ENCODE measurements around the gene HUWE1.

DNA sequence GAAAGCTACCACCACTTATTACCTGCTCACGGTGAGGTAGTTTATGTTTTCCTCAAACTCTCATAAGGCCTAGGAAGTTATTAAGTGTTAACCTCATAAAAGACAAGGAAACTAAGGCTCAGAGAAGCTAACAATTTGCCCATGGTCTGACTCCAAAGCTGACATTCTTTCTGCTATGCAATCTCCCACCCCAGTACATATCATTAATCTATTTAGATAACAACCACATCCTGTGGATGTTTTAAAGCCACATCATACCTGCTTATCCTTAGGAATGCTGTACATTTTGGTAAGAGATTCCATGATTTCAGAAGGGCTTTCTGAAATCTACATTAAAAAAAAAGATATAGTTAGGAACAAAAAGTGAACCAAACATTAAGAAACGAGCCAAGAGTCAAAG lies 55.4 kb downstream of the HUWE1 start:
- TF ChIP-seq, protein P1, sequence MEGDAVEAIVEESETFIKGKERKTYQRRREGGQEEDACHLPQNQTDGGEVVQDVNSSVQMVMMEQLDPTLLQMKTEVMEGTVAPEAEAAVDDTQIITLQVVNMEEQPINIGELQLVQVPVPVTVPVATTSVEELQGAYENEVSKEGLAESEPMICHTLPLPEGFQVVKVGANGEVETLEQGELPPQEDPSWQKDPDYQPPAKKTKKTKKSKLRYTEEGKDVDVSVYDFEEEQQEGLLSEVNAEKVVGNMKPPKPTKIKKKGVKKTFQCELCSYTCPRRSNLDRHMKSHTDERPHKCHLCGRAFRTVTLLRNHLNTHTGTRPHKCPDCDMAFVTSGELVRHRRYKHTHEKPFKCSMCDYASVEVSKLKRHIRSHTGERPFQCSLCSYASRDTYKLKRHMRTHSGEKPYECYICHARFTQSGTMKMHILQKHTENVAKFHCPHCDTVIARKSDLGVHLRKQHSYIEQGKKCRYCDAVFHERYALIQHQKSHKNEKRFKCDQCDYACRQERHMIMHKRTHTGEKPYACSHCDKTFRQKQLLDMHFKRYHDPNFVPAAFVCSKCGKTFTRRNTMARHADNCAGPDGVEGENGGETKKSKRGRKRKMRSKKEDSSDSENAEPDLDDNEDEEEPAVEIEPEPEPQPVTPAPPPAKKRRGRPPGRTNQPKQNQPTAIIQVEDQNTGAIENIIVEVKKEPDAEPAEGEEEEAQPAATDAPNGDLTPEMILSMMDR (conservative IDR thresholded peaks at IDR 0.05; ENCODE audit: low read depth, low read length) = no peak
- no peak for TF ChIP-seq EZH2 (IDR thresholded peaks at IDR 0.05; ENCODE audit: borderline replicate concordance, low read depth, low read length, poor library complexity, severe bottlenecking)

All from A673 (cell line).